Fibroblast of peridontal ligament (primary cell): Measurements from ENCODE around the gene RNF144B.
"Not testable (repeated sequence)": the region's sequence is repeated elsewhere in the genome, so short reads cannot be mapped to it uniquely, and the experiment has no call there.

Source experiments
- DNase-seq: peaks from one replicate; pipeline ENCODE4 v3.0.0-alpha.2; 2010; ENCODE audit errors: extremely low read depth

Gene RNF144B

DNA sequence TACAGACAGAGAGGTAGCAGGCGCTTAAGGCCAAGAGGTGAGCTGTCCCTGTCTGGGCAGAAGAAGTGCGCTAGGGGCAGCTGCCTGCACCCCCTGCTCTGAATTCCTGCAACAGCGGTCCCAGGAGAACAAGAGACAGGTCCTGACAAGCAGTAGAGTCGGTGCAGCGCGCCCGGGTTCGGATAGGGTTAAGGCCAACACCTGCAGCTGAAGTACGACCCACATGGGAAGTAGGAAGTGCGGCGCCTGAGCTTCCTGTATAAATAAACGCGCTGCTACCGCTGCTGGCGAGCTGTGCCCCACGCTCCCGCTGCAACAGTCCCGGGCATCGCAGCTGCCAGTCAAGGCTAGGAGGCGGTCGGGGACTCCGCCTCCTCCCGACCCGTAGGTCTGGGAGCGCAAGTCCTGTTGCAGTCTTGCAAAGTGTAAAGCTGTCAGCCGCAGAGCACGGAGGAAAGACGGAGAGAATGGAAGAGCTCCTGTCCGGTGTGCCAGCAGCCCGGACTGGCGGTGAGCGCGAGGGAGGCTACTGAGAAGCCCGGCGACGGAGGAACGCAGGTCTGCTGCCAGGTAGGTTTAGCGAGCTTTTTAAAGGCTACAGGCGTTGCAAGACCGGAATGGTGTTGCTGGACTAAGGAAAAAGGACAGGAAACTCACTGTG lies at the start of gene RNF144B:
Gene RNF144B, plus strand, starts transcription at position 290 of the 661 bp plus-strand sequence. CDS start 12,185 bp downstream, outside the sequence.
- DNase-seq = peak; percentile 61

DNA sequence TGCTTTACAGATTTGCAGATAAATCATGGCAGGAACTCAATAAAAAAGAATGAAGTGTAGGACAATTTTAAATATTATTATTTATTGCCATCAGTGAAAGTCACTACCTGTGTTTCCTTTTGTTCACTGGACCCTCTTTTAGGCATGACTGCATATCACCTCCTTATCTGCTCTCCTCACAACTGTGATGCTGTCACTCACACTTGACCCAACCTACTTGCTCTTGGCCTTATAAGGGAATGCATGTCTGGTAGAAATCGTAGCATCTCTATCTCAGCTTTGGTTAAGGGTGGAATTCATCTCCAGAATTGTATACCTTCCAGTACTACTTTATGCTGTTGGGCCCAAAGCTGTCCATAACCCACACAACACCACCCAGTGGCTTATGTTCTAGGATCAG lies 47.6 kb upstream of the RNF144B start:
- DNase-seq = no peak

DNA sequence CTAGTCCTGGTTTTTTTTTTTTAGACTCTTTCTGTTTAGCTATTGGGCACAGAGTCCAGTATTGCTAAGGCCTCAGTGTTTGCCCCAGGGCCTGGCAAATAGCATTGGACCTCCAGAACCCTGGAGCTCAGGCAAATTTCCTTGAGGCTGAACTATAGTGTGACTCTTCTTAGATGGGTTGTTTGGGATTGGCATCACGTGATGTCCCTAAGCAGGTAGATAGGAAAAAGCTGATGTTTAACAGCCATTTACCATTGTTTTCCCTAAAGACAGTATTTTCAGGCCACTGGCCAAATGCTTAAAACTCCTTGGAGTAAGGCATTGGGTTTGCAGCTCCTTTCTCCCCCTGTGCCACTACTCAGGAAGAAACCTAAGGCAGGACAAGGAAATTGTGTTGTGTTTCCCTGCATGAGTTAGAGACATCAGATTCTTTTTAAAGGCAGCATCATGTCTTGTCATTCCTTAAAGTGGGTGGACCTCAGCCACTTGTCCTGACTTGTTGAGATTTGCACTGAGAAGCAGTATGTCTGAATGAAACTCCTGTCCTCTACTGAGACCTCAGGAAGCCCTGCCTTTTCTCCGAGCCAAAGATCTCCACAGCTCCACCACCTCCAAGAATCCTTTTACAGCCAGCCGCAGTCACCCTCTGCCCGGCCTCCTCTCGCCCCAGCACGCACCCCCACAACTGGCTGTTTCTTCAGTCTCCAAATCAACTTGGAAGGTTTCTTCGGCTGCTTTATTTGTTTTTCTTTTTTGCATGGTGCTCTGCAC lies 46.2 kb upstream of the RNF144B start:
- no peak for DNase-seq

DNA sequence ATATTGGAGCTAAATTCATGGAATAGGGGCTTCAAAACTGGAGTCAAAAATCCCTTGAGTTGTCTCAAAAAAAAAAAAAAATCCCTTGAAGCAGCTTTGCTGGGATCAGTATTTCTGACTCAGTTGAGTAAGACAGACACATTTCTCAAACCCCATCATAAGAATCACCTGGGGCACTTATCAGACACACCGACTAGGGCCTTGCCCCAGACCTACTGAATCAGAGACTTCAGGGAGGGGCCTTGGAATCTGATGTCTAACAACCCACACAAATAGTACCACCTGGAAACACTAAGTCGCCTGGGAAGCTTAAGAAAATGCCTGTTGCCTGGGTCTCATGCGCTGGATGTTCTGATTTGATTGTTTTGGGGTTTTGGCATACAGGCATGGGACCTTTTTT lies 44.9 kb upstream of the RNF144B start:
- DNase-seq = no peak

DNA sequence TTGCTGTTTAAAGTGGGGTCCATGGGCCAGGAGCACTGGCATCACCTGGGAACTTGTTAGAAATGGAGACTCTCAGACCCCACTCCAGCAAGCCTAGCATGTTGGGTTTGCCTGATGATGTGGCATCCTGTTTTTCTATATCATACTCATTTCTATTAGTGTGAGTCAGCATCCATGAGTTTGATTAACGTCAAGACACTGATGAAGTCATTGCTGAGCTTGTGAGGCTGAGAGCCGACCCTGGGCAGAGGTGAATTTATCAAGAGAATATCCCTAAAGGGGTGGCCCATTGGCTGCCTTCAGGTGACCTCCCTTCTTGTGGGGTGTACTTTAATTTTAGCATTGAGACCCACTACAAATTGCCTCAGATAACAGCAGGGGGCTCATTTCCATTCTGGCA lies 43.4 kb upstream of the RNF144B start:
- peak; percentile 72 for DNase-seq

DNA sequence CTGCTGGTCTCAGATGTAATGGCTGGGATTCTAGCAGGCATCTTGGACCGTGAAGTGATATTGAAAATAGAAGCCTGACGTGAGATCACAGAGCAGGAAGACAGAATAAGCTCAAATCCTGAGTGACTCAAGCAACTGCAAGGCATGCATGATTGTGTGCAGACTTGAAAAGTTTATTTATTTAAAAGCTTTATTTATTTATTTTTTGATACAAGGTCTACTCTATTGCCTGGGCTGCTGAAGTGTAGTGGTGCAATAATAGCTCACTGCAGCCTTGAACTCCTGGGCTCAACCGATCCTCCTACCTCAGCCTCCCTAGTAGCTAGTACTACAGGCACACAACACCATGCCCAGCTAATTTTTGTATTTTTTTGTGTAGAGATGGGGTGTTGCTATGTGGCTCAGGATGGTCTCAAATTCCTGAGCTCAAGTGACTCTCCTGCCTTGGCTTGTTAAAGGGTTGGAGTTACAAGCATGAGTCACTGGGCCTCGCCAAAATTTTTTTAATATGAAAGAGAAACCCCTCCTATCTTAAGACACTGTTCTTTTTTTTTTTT lies 40.1 kb upstream of the RNF144B start:
- DNase-seq = peak; percentile 80

DNA sequence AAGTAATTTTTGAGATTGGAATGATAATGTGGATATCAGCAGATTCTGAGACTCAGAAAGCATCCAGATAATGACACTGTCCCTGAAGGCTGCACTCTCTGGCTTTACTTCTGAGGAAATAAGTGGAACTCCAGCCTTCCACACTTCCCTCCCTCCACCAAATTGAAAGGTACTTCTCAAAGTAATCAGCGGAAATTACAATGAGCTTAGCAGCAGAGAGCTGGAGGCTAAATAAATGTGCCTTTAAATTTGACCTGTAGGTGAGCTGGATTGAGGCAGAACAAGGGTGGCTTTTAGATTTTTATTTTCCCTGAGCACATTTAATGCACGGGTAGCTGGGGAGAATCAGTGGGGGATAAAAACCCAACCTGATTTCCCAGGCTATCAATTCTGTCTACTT lies 39.3 kb upstream of the RNF144B start:
- DNase-seq = no peak

DNA sequence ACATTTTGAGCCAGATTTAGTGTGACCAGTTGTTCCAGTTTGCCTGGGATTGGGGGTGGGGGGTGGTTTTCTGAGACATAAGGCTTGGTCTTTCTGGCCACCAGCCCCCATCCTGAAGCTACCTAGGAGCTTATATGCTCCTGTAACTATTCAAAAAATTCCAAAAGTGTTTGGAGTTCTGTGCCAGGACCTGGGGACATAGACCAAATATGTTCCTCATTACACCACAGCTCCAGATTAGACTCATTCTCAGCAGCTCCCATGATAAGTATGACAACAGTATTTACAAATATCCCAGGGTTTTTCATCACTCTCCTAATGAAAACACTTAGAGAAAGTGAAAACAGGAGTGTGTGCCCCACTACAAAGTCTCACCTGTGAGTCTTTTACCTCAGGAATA lies 37.8 kb upstream of the RNF144B start:
- no peak for DNase-seq

DNA sequence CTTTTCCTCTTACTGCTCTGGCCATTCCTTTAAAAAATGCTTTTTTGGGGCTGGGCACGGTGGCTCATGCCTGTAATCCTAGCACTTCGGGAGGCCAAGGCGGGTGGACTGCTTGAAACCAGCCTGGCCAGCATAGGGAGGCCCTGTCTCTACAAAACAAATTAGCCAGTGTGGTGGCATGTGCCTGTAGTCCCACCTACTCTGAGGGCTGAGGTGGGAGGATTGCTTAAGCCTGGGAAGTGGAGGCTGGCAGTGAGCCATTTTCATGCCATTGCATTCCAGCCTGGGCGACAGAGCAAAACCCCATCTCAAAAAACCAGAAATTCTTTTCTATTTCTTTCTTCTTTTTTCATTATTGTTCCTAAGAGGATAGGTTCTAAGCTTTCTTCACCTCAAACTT lies 36.9 kb upstream of the RNF144B start:
- no peak for DNase-seq

DNA sequence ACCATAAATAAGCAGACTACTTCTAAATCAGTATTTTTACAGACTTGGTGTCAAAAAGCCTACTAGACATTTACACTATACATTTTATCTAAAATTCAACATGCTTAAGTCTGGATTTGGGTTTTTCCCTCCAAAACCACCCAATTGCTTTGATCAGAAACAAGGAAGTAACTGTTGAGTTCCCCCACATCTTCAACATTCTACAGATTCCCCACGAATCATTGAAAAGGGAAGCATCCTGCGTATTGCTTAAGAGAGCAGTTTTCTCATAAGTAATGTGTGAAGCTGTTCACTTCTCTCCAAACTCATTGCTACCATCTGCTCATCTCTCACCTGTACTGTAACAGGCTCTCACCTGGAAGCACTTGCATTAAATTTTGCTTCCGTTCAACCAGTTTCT lies 36.4 kb upstream of the RNF144B start:
- DNase-seq = no peak

DNA sequence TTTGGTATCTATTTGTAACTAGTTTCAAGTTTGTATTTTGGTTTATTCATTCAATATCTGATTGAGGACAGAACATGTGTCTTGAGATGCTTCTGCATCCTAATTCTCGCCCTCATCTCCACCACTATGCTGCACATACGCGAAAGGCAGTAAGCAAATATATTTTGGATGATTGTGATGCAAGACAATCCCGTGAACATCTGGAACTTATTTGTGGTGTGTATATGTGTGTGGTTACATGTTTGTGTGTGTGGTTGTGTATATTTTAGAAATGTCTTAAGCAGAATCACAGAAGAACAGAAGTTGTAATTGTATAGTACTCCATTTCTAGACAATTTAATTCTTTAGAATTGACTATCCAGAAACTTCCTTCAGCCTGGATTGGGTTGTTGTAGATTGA lies 35.1 kb upstream of the RNF144B start:
- DNase-seq = peak; percentile 81

DNA sequence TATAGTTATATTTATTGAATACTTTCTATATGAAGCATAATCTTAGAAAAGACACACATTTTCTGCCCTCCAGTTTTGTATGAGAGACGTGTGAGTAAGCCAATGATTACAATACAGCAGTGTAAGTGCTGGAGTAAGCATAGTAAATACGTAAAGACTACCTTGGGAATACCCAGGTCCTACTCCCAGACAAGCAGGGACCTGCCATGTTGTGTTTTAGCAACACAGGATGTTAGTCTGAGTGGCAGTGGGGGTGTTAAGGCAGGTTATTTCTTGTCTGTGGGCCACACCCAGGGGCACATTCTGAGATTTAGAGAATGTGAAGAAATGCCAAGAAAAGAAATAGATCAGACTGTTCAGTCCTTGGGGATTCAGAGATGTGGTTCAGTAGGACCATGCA lies 34.3 kb upstream of the RNF144B start:
- DNase-seq = no peak

DNA sequence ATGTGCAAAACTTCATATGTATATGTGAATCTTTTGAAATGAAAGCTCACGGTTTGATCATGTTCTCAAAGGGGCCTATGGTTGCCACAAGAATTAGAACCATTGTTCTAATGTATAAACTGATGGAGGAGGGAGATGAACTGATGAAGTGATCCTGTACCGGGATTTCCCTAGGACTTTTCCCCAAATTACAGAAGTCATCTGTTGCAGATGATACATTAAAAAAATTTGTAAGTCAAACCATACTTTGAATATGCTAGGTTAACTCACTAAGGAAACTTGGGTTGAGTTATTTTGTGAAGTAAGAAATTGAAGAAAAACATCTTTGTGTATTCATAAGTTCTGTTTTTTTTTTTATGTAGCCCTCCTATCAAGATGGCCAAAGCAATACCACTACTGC lies 33.9 kb upstream of the RNF144B start:
- DNase-seq = no peak

DNA sequence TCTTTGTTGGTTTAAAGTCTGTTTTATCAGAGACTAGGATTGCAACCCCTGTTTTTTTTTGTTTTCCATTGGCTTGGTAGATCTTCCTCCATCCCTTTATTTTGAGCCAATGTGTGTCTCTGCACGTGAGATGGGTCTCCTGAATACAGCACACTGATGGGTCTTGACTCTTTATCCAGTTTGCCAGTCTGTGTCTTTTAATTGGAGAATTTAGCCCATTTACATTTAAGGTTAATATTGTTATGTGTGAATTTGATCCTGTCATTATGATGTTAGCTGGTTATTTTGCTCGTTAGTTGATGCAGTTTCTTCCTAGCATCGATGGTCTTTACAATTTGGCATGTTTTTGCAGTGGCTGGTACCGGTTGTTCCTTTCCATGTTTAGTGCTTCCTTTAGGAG lies 29.6 kb upstream of the RNF144B start:
- not testable (repeated sequence) for DNase-seq

DNA sequence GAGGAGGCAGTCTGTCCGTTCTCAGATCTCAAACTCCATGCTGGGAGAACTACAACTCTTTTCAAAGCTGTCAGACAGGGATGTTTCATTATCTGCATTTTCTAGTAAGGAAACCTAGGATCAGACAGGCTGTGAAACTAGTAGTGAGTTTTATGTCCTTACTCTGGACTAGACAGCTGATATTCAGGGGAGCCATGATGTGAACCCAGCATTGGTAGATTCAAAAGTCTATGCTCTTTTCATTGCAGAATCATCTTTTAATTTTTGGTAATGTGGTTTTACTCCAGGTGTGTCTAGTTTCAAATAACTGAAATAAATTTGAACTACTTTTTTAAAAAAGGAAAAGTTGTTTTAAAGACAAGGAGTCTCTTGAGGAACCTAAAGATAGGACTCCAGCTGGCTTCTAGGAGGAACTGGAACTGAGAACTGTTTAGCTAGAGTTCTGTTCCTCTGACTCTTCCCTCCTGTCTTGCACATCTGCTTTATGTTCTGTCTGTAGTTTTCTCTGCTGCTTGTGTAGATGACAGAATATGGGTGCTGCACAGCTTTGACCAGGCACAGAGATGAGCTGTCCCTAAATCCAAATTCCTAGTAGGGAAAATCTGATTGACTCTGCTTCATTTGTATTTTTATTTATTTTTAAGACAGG lies 27.8 kb upstream of the RNF144B start:
- no peak for DNase-seq

DNA sequence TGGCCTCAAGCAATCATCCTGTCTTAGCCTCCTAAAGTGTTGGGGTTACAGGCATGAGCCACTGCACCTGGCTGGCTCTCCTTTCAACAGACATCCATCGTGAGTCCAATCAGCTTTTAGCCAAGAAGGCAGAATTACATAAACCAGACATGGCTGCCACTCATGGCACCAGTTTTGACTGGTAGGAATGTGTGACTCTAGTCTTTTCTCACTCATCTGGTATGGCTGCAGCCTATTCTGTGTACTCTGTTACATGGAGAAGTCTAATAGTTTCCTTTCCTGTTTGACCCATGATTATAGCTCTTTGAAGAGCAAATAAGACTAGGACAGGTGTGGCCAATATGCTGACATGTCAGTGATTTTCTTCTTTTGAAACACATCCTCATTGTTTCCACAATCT lies 27.0 kb upstream of the RNF144B start:
- DNase-seq = no peak

DNA sequence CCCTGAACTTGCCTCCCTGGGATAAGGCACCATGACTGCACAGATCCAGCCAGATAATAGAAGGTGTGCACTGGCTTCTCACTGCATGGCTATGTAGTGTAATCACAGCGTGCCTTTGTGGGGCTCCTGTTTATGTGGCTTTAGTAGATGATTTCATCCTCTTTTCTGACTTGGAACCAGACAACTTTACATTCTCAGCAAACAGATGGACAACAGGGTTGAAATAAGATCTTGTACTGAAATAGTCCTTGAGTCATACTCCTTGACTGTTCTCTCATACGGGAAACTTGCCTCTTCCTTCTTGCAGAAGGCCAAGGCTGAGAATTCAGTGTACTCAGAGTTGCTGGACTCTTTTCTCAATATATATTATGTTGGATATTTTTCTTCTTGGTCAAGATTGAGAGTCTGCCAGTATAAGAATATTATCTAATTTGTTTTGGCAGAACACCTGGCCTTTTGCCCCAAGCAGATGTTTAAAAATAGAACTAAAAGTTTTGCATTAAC lies 25.0 kb upstream of the RNF144B start:
- DNase-seq = peak; percentile 97

DNA sequence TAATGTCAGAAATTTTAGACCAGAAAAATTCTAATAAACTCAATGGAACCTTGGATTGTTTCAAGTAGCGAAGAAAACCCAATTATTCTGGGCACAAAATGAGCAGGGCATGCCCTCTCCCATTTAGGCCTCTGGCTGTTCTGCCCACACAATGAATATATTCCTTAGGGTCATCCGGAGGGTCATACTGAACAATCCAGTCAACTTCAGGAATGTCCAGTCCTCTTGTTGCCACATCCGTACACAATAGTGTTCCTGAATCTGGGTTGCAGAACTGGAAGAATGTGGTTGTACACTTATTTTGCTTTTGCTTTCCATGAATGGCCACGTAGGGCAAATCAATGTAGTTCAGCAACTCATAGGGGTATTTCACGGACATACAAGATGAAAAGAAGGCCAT lies 23.4 kb upstream of the RNF144B start:
- DNase-seq = no peak

DNA sequence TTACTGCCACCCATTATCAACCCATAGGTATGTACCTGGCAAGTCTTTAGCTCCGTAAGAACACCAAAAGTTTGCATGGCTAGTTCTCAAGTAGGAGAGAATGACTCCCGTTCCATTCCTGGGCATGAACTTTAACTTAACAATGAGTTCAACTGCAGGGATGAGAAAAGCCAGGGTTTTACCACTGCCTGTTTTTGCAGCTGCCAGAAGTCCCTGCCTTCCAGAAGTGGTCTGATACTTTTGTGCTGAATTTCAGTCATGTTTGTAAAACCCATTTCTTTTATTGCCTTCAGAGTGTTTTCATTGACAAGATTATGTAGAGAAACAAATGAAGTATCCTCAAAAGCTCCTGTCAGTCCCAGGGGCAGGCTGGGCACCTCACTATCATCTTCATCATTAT lies 22.6 kb upstream of the RNF144B start:
- not testable (repeated sequence) for DNase-seq

DNA sequence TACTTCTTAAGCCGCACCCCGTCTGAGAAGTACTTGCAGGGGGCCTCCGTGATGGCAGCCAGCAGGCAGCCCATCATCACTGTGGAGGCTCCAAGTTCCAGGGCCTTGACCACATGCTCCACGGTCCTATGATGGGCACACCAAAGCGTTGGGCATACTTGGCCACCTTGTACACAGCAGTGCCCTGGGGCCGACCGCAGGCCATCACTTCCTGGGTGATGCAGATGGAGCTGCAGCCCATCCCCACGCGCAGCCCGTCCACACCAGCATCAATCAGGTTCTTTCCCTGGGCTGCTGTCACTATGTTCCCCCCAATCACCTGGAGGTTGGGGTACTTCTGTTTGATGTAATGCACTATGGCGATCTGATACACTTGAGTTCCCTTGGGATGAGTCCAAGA lies 19.8 kb upstream of the RNF144B start:
- no peak for DNase-seq

DNA sequence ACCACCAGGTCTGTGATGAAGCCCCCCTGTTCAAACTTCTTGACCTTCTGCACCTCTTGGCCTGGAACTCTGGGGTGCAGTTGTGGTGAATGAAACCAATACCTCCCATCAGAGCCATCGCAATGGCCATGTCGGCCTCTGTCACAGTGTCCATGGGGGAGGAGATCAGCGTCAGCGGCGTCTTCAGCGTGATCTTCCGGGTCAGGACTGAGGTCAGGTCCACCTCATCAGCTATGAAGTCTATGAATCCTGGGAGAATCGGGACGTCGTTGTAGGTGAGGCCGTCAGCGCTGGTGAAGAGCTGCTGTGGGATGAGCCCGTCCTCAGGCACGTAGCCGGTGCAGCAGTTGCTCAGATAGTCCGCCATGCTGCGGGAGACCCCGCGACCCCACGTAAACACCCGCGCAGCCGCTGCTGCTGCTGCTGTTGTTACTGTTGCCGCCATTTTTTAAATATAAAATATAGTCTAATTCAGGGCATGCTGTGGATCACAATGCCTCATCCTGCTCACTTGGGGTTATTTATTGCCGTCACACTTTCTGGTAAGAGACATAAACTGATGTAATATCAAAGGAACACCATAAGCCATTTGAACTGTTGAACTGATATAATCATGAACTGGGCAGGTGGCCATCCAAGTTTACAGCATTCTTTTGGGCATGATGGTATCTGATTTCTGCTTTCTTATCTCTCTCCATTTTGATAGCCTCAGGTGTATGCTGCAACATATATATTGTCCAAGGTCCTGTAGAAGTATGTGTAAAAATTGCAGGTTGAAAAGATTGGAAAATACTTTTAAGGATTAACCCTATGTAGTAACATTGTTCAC lies 18.7 kb upstream of the RNF144B start:
- no peak for DNase-seq

DNA sequence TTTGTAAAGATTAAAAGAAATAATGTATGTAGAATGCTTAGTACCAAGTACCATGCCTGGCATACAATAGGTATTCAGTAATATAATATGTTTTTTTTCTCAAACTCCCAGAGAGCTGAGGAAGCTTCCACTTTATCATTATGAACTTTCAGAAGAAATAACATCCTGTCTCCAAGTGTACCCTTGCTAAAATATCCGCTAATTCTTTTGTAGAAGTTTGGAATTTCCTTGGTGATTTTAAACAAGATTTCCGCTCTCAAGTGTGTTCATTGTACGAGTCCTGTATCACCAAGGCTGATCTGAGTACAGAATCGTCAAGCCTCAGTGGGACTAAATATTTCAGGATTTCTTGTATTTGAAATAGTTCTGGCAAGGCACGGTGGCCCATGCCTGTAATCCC lies 16.1 kb upstream of the RNF144B start:
- DNase-seq = no peak
